Pancreas (tissue), 10 donors: ENCODE results near the gene MACROD2. TPM values are rescaled to one million over a fixed set of nuclear protein-coding genes. Genes with fewer than 3 reads are reported as not detected.

Experiments
- ATAC-seq, 4 donors: fragments of 200-7000 bp; cut with Tn5 transposase; one replicate each; pipeline versions ENCODE4 v1.8.0 to v1.9.1; 2020; ENCODE audit warnings: mild to moderate bottlenecking in 4 of 4, moderate library complexity in 4 of 4
- DNase-seq, 6 donors: peaks; one replicate each; pipeline ENCODE4 v3.0.0-alpha.2; 2020
- FAIRE-seq: peaks from 2 replicates; lab custom pipeline; 2012; peaks lifted over from hg19 to GRCh38; lab: Jason Lieb, UNC
- H3K27ac ChIP-seq, 4 donors: fragments of 200-600 bp; sonication (generic); 1 replicate in 3 of 4; 2 replicates in 1 of 4; pipeline versions ENCODE4 v1.5.0 to v1.8.0; 2020
- H3K27me3 ChIP-seq, 4 donors: fragments of 200-600 bp; one replicate each; pipeline ENCODE4 v1.8.0; 2021
- H3K36me3 ChIP-seq, 3 donors: fragments of 200-600 bp; sonication (generic) in 1 of 3; one replicate each; pipeline versions ENCODE4 v1.5.0 to v1.8.0; 2020 to 2021
- H3K4me1 ChIP-seq, 3 donors: fragments of 200-600 bp; one replicate each; pipeline ENCODE4 v1.8.0; 2021
- H3K4me3 ChIP-seq, 4 donors: fragments of 200-600 bp; sonication (generic) in 2 of 4; one replicate each; pipeline versions ENCODE4 v1.5.0 to v1.8.0; 2020 to 2021
- H3K9me3 ChIP-seq, 4 donors: fragments of 200-600 bp; one replicate each; pipeline ENCODE4 v1.8.0; 2021
- CTCF ChIP-seq, 4 donors: fragments of 200-600 bp; sonication (generic) in 3 of 4; IDR thresholded peaks; one replicate each; pipeline versions ENCODE4 v1.5.0 to v1.8.0; 2021; ENCODE audit warnings: antibody characterized with exemption in 4 of 4
- WGBS, 2 donors: extraction: QIAGEN DNeasy Blood & Tissue Kit; methylation state at CpG; one replicate each; pipeline ENCODE4 v1.1.7; 2013; 5-methylcytosine and 5-hydroxymethylcytosine counted together
- intact Hi-C, 3 donors: fragments of 100-400 bp; cut with DNase I; formaldehyde crosslinking; loops; one replicate each; pipeline versions ENCODE4 v1.11.1 to v1.14.2; 2022
- polyA plus RNA-seq, 2 donors: library from polyadenylated mRNA; stranded (reverse); fragments of 200-250 nt; gene quantifications; one replicate each; pipeline ENCODE4 v1.2.3, GENCODE V29; 2013
- total RNA-seq, 6 donors: library from RNA; stranded (reverse); fragmentation: NEBNext Ultra II Directional in 4 of 6; extraction: Animal tissue kit (Norgen Biotek cat#: 25700) in 4 of 6; gene quantifications; one replicate each; pipeline versions ENCODE4 v1.2.1 to v1.2.4, GENCODE V29; 2021 to 2023
- donor health status: healthy with polysubstance abuse.
- donor health status: DM: no; HTN: no; CAD: no; lungs with moderate emphysema.
- donor health status: DM: no; HTN: no; CAD: no.
- donor health status: control.
- donor health status: control.
- donor health status: Bipolar disorder and iron deficiency.
- donor health status: DM: yes; HTN: yes; CAD: no.
- donor health status: DM: no; HTN: no; CAD: no.
- donor health status: DM: no; HTN: no; CAD: no.
- donor health status: DM: yes; HTN: yes; CAD: no.

The MACROD2 gene
- total and polyA plus RNA-seq, 8 donors, result 1.7 to 4.9 (median 2.7) TPM

GRCh38 chr20:14288341-14289330 lies 293.3 kb downstream of the MACROD2 start:
- no peaks in the 10 kb centered on the region for H3K27me3 ChIP-seq

GRCh38 chr20:14291502-14291901 lies 296.2 kb downstream of the MACROD2 start:
- intact Hi-C loops, result no loop called here
- Histone ChIP-seq H3K4me3 (no peak overlapping the region), H3K36me3 (no peaks in the 10 kb centered on the region), H3K27ac (no peak overlapping the region), H3K9me3 (no peaks in the 10 kb centered on the region), H3K4me1 (no peaks in the 10 kb centered on the region), H3K27me3 (no peaks in the 10 kb centered on the region)
- no peak for FAIRE-seq
- DNase-seq, result no peak
- ATAC-seq, result no peak
- TF ChIP-seq CTCF (IDR thresholded peaks at IDR 0.05), result no peak
- WGBS, 2 donors, result 92 to 97% methylated on average over 1 of the region's 1 CpG

More at GRCh38 chr20:14288341-14289330, 293.3 kb downstream of the MACROD2 start:
- intact Hi-C loops, result no loop called here
- Histone ChIP-seq H3K9me3 (no peaks in the 10 kb centered on the region), H3K27ac (no peak overlapping the region), H3K4me1 (no peaks in the 10 kb centered on the region), H3K36me3 (no peaks in the 10 kb centered on the region), H3K4me3 (no peak overlapping the region)
- FAIRE-seq (no peak), DNase-seq (no peak), ATAC-seq (no peak)
- no peak for TF ChIP-seq CTCF (IDR thresholded peaks at IDR 0.05)
- 80 to 90% methylated on average over 3 of the region's 3 CpGs for WGBS, 2 donors

GRCh38 chr20:14295238-14295637 lies 299.9 kb downstream of the MACROD2 start:
- ATAC-seq, result peak in 1 of 4 donors; percentile 59
- FAIRE-seq, result no peak
- intact Hi-C loops, result no loop called here
- H3K36me3 ChIP-seq, result no peaks in the 10 kb centered on the region
- H3K27me3 ChIP-seq, result no peaks in the 10 kb centered on the region
- no peaks in the 10 kb centered on the region for H3K4me1 ChIP-seq
- 21 to 28% methylated on average over 2 of the region's 2 CpGs for WGBS, 2 donors
- no peak overlapping the region for H3K27ac ChIP-seq
- H3K4me3 ChIP-seq, result no peak overlapping the region
- H3K9me3 ChIP-seq, result no peaks in the 10 kb centered on the region
- no peak for TF ChIP-seq CTCF (IDR thresholded peaks at IDR 0.05)
- DNase-seq, result no peak

GRCh38 chr20:14295770-14296309 lies 300.5 kb downstream of the MACROD2 start:
- H3K4me1 ChIP-seq, result no peaks in the 10 kb centered on the region
- no peaks in the 10 kb centered on the region for H3K36me3 ChIP-seq
- intact Hi-C loops, result no loop called here
- H3K27me3 ChIP-seq, result no peaks in the 10 kb centered on the region
- TF ChIP-seq CTCF (IDR thresholded peaks at IDR 0.05), result no peak
- H3K9me3 ChIP-seq, result no peaks in the 10 kb centered on the region
- FAIRE-seq (no peak), ATAC-seq (no peak), DNase-seq (no peak)
- 25 to 30% methylated on average over 3 of the region's 3 CpGs for WGBS, 2 donors
- H3K27ac ChIP-seq, result no peak overlapping the region
- no peak overlapping the region for H3K4me3 ChIP-seq
